Measurements from ENCODE around the gene SNCB.

DNA sequence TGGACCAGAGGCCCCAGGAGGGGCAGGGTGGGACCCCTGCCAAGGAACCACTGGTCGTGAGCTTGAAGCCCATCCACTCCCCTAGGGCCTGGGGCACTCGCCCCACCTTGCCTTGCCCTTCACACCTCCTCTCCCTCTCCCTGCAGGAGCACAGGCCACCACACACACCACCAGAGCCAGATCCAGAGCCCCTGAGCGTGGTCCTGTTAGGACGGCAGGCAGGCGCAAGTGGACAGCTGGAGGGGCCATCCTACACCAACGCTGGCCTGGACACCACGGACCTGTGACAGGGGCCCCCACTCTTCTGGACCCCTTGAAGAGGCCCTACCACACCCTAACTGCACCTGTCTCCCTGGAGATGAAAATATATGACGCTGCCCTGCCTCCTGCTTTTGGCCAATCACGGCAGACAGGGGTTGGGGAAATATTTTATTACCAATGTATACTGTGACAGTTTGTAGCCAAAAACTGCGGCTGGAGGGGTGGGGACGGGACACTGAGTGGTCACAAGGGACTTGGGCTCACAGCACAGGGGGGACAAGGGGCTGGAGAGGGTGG lies 34.9 kb downstream of the SNCB start:
- no peak for TF ChIP-seq FOXP1 (IDR thresholded peaks at IDR 0.05)
- TF ChIP-seq FOXP1 (CRISPR knock-in tag; IDR thresholded peaks at IDR 0.05): no peak
- no peak for TF ChIP-seq SNAI1 (CRISPR knock-in tag; IDR thresholded peaks at IDR 0.05; ENCODE audit: borderline replicate concordance)
- no peak for TF ChIP-seq ZFP36 (IDR thresholded peaks at IDR 0.05; ENCODE audit: borderline replicate concordance, low read depth, low read length, partially characterized antibody)
- TF ChIP-seq GTF3A (CRISPR knock-in tag; conservative IDR thresholded peaks at IDR 0.05): no peak
- TF ChIP-seq ZNF891 (CRISPR knock-in tag; IDR thresholded peaks at IDR 0.05): no peak
- no peak for TF ChIP-seq ZNF713 (CRISPR knock-in tag; IDR thresholded peaks at IDR 0.05)
- TF ChIP-seq RAD21 (CRISPR knock-in tag; IDR thresholded peaks at IDR 0.05): no peak
- TF ChIP-seq EZH2 (conservative IDR thresholded peaks at IDR 0.05; ENCODE audit: low read depth, low read length): no peak
- TF ChIP-seq, protein P1, sequence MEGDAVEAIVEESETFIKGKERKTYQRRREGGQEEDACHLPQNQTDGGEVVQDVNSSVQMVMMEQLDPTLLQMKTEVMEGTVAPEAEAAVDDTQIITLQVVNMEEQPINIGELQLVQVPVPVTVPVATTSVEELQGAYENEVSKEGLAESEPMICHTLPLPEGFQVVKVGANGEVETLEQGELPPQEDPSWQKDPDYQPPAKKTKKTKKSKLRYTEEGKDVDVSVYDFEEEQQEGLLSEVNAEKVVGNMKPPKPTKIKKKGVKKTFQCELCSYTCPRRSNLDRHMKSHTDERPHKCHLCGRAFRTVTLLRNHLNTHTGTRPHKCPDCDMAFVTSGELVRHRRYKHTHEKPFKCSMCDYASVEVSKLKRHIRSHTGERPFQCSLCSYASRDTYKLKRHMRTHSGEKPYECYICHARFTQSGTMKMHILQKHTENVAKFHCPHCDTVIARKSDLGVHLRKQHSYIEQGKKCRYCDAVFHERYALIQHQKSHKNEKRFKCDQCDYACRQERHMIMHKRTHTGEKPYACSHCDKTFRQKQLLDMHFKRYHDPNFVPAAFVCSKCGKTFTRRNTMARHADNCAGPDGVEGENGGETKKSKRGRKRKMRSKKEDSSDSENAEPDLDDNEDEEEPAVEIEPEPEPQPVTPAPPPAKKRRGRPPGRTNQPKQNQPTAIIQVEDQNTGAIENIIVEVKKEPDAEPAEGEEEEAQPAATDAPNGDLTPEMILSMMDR (CRISPR knock-in tag; IDR thresholded peaks at IDR 0.05): no peak
- no peak for TF ChIP-seq CHD4 (IDR thresholded peaks at IDR 0.05; ENCODE audit: borderline replicate concordance, low read length)
- TF ChIP-seq PHB2 (IDR thresholded peaks at IDR 0.05; ENCODE audit: partially characterized antibody): no peak
- TF ChIP-seq CBX2 (IDR thresholded peaks at IDR 0.05; ENCODE audit: low read depth, low read length): no peak
- TF ChIP-seq CBX2 (CRISPR knock-in tag; IDR thresholded peaks at IDR 0.05; ENCODE audit: low read depth): no peak
